GM23338 (cell line): ENCODE results near the gene ECE1. TPM values are rescaled to one million over a fixed set of nuclear protein-coding genes. Genes with fewer than 3 reads are reported as not detected.

ENCODE experiments used
- ATAC-seq: fragments of 200-7000 bp; cut with Tn5 transposase; 3 replicates; pipeline ENCODE4 v1.9.1; 2020
- DNase-seq: peaks from one replicate; pipeline ENCODE4 v3.0.0-alpha.2; 2015; ENCODE audit warnings: low spot score
- H2AFZ ChIP-seq: fragments of 200-600 bp; sonication (generic); 2 replicates; pipeline ENCODE4 v1.8.0; 2016; ENCODE audit warnings: antibody characterized with exemption, mild to moderate bottlenecking, moderate library complexity
- H3F3A ChIP-seq: fragments of 200-600 bp; sonication (generic); replicated peaks from 2 replicates; pipeline ENCODE4 v1.8.0; 2017; ENCODE audit warnings: antibody characterized with exemption, mixed run types, low read depth
- H3K27ac ChIP-seq: fragments of 200-600 bp; sonication (generic); 2 replicates; pipeline ENCODE4 v1.6.1; 2016; ENCODE audit warnings: low read depth
- H3K27me3 ChIP-seq: fragments of 200-600 bp; sonication (generic); 2 replicates; pipeline ENCODE4 v1.8.0; 2016; ENCODE audit warnings: mild to moderate bottlenecking, mixed run types, moderate library complexity; ENCODE audit not compliant: insufficient read depth
- H3K36me3 ChIP-seq: fragments of 200-600 bp; sonication (generic); 2 replicates; pipeline ENCODE4 v1.8.0; 2016; ENCODE audit warnings: mild to moderate bottlenecking; ENCODE audit not compliant: insufficient read depth
- H3K4me1 ChIP-seq: fragments of 200-600 bp; sonication (generic); 2 replicates; pipeline ENCODE4 v1.8.0; 2016; ENCODE audit warnings: mild to moderate bottlenecking, moderate library complexity; ENCODE audit not compliant: insufficient read depth
- H3K4me2 ChIP-seq: fragments of 200-600 bp; sonication (generic); 2 replicates; pipeline ENCODE4 v1.7.1; 2017; ENCODE audit warnings: mixed run types
- H3K4me3 ChIP-seq: fragments of 200-600 bp; sonication (generic); 2 replicates; pipeline ENCODE4 v1.6.1; 2016; ENCODE audit warnings: mixed run types
- H3K79me2 ChIP-seq: fragments of 200-600 bp; sonication (generic); replicated peaks from 2 replicates; pipeline ENCODE4 v1.8.0; 2017; ENCODE audit warnings: mild to moderate bottlenecking; ENCODE audit not compliant: insufficient read depth
- H3K9me2 ChIP-seq: fragments of 200-600 bp; sonication (generic); 2 replicates; pipeline ENCODE4 v1.8.0; 2017; ENCODE audit not compliant: insufficient read depth
- H4K20me1 ChIP-seq: fragments of 200-600 bp; sonication (generic); replicated peaks from 2 replicates; pipeline ENCODE4 v1.8.0; 2017; ENCODE audit warnings: mild to moderate bottlenecking; ENCODE audit not compliant: insufficient read depth
- H3K27ac Mint-ChIP-seq: 2 replicates; pipeline ENCODE4 v1.8.0; 2020; ENCODE audit warnings: inconsistent platforms, mild to moderate bottlenecking, moderate library complexity, mixed read lengths
- H3K27me3 Mint-ChIP-seq: 3 replicates; pipeline ENCODE4 v1.8.0; 2022; ENCODE audit warnings: low read depth, mild to moderate bottlenecking, moderate library complexity, mixed read lengths, inconsistent platforms; ENCODE audit not compliant: insufficient read depth, poor library complexity
- H3K36me3 Mint-ChIP-seq: 3 replicates; pipeline ENCODE4 v1.8.0; 2021; ENCODE audit warnings: low read depth, mild to moderate bottlenecking, inconsistent platforms, moderate library complexity, mixed read lengths
- H3K4me1 Mint-ChIP-seq: 3 replicates; pipeline ENCODE4 v1.8.0; 2020; ENCODE audit warnings: mild to moderate bottlenecking, inconsistent platforms, mixed read lengths
- H3K4me3 Mint-ChIP-seq: 3 replicates; pipeline ENCODE4 v1.8.0; 2021; ENCODE audit warnings: moderate library complexity, mild to moderate bottlenecking, inconsistent platforms, mixed read lengths
- H3K9me3 Mint-ChIP-seq: 3 replicates; pipeline ENCODE4 v1.8.0; 2020; ENCODE audit warnings: moderate library complexity, mild to moderate bottlenecking, inconsistent platforms, mixed read lengths
- CREB1 ChIP-seq: fragments of 250-450 bp; sonication (Bioruptor Pico); IDR thresholded peaks from 2 replicates; pipeline ENCODE4 v1.5.0; 2020; ENCODE audit warnings: low read depth, mild to moderate bottlenecking, moderate library complexity
- CTCF ChIP-seq, 2 experiments: fragments of 200-600 bp in 1 of 2; sonication (generic) in 1 of 2; conservative IDR thresholded peaks; 2 replicates each; pipeline versions ENCODE4 v1.5.1 to v1.6.1; 2016 to 2017; ENCODE audit warnings: antibody characterized with exemption in 2 of 2, low read depth in 2 of 2, mild to moderate bottlenecking in 2 of 2, moderate library complexity in 1 of 2
- EZH2 ChIP-seq: fragments of 200-600 bp; sonication (generic); IDR thresholded peaks from one replicate; pipeline ENCODE4 v1.8.0; 2017; ENCODE audit warnings: antibody characterized with exemption, mild to moderate bottlenecking, low read depth; ENCODE audit not compliant: unreplicated experiment
- EZH2phosphoT487 ChIP-seq: fragments of 200-600 bp; sonication (generic); IDR thresholded peaks from one replicate; pipeline ENCODE4 v1.8.1; 2018; ENCODE audit warnings: antibody characterized with exemption; ENCODE audit not compliant: unreplicated experiment
- JUNB ChIP-seq: IDR thresholded peaks from one replicate; pipeline ENCODE4 v1.6.1; 2016; ENCODE audit warnings: antibody characterized with exemption; ENCODE audit not compliant: unreplicated experiment
- NANOG ChIP-seq: IDR thresholded peaks from 2 replicates; pipeline ENCODE4 v1.6.1; 2016; ENCODE audit warnings: antibody characterized with exemption, borderline replicate concordance
- POLR2AphosphoS5 ChIP-seq: IDR thresholded peaks from 2 replicates; pipeline ENCODE4 v1.6.1; 2016; ENCODE audit warnings: antibody characterized with exemption, low read depth
- STAT1 ChIP-seq: IDR thresholded peaks from one replicate; pipeline ENCODE4 v1.6.1; 2016; ENCODE audit warnings: antibody characterized with exemption; ENCODE audit not compliant: unreplicated experiment
- ZNF114 ChIP-seq: fragments of 250-450 bp; sonication (Bioruptor Pico); IDR thresholded peaks from 2 replicates; pipeline ENCODE4 v1.5.0; 2020; ENCODE audit warnings: mild to moderate bottlenecking, moderate library complexity
- ZNF331 ChIP-seq: fragments of 250-450 bp; sonication (Bioruptor Pico); IDR thresholded peaks from 2 replicates; pipeline ENCODE4 v1.5.0; 2020; ENCODE audit warnings: low read depth, mild to moderate bottlenecking, moderate library complexity
- polyA plus RNA-seq: library from polyadenylated mRNA; unstranded; fragments of >200 nt; fragmentation: Nextera tagmentation; extraction: Ambion mirVana; gene quantifications from 2 replicates; pipeline ENCODE4 v1.2.1, GENCODE V29; 2016
- total RNA-seq: library from RNA; depleted of rRNA; stranded (reverse); fragments of >200 nt; shearing (Covaris generic); gene quantifications from 2 replicates; pipeline ENCODE4 v1.2.3, GENCODE V29; 2014
- TF ChIP-seq, protein P1 (sequence below): fragments of 250-450 bp; sonication (Bioruptor Pico); IDR thresholded peaks from 2 replicates; pipeline ENCODE4 v1.5.0; 2020; ENCODE audit warnings: mild to moderate bottlenecking, moderate library complexity
- TF ChIP-seq, protein P2 (sequence below): IDR thresholded peaks from 2 replicates; pipeline ENCODE4 v1.6.1; 2016; ENCODE audit warnings: antibody characterized with exemption
- TF ChIP-seq, protein P3 (sequence below): IDR thresholded peaks from one replicate; pipeline ENCODE4 v1.6.1; 2018; ENCODE audit warnings: antibody characterized with exemption; ENCODE audit not compliant: unreplicated experiment

Gene ECE1
- total and polyA plus RNA-seq, 2 experiments from 2014 or later: 11.0 to 45.0 TPM

GRCh38 chr1:21324368-21325141 lies 34.3 kb upstream of the ECE1 start:
- H4K20me1 ChIP-seq: no peaks in the 10 kb centered on the region
- Mint-ChIP-seq H3K36me3 (peaks cover 8% of the 10 kb centered on the region; the same call in 2 of the 3 replicates), H3K27ac (peak overlapping the region; percentile 92), H3K9me3 (no peaks in the 10 kb centered on the region), H3K27me3 (peaks cover 14% of the 10 kb centered on the region), H3K4me1 (peaks cover 94% of the 10 kb centered on the region), H3K4me3 (no peak overlapping the region)
- 0 out of 2 replicates have a peak overlapping the region, but pooled peaks have one; percentile 26 for H3K4me2 ChIP-seq
- no peak overlapping the region for H2AFZ ChIP-seq
- peak overlapping the region; percentile 90; the same call in 1 of the 2 replicates for H3K27ac ChIP-seq
- no peaks in the 10 kb centered on the region for H3K36me3 ChIP-seq
- H3K9me2 ChIP-seq: no peaks in the 10 kb centered on the region
- H3K79me2 ChIP-seq: peaks cover 28% of the 10 kb centered on the region
- ATAC-seq: no peak
- H3K4me3 ChIP-seq: no peak overlapping the region
- no peak for DNase-seq
- no peaks in the 10 kb centered on the region for H3K27me3 ChIP-seq
- peaks cover 85% of the 10 kb centered on the region for H3K4me1 ChIP-seq
- TF ChIP-seq POLR2AphosphoS5 (no peak), STAT1 (no peak), JUNB (no peak), ZNF331 (CRISPR knock-in tag) (no peak), EZH2 (no peak), NANOG (no peak), CREB1 (CRISPR knock-in tag) (no peak), ZNF114 (no peak), CTCF (conservative IDR thresholded peaks at IDR 0.05; ENCODE audit: low read depth in 2 of 2) (no peak), EZH2phosphoT487 (no peak)
- TF ChIP-seq, protein P1, sequence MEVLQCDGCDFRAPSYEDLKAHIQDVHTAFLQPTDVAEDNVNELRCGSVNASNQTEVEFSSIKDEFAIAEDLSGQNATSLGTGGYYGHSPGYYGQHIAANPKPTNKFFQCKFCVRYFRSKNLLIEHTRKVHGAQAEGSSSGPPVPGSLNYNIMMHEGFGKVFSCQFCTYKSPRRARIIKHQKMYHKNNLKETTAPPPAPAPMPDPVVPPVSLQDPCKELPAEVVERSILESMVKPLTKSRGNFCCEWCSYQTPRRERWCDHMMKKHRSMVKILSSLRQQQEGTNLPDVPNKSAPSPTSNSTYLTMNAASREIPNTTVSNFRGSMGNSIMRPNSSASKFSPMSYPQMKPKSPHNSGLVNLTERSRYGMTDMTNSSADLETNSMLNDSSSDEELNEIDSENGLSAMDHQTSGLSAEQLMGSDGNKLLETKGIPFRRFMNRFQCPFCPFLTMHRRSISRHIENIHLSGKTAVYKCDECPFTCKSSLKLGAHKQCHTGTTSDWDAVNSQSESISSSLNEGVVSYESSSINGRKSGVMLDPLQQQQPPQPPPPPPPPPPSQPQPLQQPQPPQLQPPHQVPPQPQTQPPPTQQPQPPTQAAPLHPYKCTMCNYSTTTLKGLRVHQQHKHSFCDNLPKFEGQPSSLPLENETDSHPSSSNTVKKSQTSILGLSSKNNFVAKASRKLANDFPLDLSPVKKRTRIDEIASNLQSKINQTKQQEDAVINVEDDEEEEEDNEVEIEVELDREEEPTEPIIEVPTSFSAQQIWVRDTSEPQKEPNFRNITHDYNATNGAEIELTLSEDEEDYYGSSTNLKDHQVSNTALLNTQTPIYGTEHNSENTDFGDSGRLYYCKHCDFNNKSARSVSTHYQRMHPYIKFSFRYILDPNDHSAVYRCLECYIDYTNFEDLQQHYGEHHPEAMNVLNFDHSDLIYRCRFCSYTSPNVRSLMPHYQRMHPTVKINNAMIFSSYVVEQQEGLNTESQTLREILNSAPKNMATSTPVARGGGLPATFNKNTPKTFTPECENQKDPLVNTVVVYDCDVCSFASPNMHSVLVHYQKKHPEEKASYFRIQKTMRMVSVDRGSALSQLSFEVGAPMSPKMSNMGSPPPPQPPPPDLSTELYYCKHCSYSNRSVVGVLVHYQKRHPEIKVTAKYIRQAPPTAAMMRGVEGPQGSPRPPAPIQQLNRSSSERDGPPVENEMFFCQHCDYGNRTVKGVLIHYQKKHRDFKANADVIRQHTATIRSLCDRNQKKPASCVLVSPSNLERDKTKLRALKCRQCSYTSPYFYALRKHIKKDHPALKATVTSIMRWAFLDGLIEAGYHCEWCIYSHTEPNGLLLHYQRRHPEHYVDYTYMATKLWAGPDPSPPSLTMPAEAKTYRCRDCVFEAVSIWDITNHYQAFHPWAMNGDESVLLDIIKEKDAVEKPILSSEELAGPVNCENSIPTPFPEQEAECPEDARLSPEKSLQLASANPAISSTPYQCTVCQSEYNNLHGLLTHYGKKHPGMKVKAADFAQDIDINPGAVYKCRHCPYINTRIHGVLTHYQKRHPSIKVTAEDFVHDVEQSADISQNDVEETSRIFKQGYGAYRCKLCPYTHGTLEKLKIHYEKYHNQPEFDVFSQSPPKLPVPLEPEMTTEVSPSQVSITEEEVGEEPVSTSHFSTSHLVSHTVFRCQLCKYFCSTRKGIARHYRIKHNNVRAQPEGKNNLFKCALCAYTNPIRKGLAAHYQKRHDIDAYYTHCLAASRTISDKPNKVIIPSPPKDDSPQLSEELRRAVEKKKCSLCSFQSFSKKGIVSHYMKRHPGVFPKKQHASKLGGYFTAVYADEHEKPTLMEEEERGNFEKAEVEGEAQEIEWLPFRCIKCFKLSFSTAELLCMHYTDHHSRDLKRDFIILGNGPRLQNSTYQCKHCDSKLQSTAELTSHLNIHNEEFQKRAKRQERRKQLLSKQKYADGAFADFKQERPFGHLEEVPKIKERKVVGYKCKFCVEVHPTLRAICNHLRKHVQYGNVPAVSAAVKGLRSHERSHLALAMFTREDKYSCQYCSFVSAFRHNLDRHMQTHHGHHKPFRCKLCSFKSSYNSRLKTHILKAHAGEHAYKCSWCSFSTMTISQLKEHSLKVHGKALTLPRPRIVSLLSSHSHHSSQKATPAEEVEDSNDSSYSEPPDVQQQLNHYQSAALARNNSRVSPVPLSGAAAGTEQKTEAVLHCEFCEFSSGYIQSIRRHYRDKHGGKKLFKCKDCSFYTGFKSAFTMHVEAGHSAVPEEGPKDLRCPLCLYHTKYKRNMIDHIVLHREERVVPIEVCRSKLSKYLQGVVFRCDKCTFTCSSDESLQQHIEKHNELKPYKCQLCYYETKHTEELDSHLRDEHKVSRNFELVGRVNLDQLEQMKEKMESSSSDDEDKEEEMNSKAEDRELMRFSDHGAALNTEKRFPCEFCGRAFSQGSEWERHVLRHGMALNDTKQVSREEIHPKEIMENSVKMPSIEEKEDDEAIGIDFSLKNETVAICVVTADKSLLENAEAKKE (CRISPR knock-in tag): no peak
- TF ChIP-seq, protein P2, sequence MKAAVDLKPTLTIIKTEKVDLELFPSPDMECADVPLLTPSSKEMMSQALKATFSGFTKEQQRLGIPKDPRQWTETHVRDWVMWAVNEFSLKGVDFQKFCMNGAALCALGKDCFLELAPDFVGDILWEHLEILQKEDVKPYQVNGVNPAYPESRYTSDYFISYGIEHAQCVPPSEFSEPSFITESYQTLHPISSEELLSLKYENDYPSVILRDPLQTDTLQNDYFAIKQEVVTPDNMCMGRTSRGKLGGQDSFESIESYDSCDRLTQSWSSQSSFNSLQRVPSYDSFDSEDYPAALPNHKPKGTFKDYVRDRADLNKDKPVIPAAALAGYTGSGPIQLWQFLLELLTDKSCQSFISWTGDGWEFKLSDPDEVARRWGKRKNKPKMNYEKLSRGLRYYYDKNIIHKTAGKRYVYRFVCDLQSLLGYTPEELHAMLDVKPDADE: no peak
- TF ChIP-seq, protein P3, sequence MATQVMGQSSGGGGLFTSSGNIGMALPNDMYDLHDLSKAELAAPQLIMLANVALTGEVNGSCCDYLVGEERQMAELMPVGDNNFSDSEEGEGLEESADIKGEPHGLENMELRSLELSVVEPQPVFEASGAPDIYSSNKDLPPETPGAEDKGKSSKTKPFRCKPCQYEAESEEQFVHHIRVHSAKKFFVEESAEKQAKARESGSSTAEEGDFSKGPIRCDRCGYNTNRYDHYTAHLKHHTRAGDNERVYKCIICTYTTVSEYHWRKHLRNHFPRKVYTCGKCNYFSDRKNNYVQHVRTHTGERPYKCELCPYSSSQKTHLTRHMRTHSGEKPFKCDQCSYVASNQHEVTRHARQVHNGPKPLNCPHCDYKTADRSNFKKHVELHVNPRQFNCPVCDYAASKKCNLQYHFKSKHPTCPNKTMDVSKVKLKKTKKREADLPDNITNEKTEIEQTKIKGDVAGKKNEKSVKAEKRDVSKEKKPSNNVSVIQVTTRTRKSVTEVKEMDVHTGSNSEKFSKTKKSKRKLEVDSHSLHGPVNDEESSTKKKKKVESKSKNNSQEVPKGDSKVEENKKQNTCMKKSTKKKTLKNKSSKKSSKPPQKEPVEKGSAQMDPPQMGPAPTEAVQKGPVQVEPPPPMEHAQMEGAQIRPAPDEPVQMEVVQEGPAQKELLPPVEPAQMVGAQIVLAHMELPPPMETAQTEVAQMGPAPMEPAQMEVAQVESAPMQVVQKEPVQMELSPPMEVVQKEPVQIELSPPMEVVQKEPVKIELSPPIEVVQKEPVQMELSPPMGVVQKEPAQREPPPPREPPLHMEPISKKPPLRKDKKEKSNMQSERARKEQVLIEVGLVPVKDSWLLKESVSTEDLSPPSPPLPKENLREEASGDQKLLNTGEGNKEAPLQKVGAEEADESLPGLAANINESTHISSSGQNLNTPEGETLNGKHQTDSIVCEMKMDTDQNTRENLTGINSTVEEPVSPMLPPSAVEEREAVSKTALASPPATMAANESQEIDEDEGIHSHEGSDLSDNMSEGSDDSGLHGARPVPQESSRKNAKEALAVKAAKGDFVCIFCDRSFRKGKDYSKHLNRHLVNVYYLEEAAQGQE: no peak
- H3F3A ChIP-seq: 0 out of 2 replicates have a peak, but pooled peaks cover 3% of the 10 kb centered on the region
